ENCODE data around the gene LIF.

The LIF gene

GRCh38 chr22:30262917-30263741 lies 16.6 kb upstream of the LIF start:
- DNase-seq = peak; percentile 60 to 87

- DNase-seq = no peak
Measured at GRCh38 chr22:30262112-30262511, 15.6 kb upstream of the LIF start.

- peak; percentile 76 to 78 for DNase-seq
Measured at GRCh38 chr22:30261134-30261533, 14.6 kb upstream of the LIF start.

GRCh38 chr22:30260682-30261081 lies 14.1 kb upstream of the LIF start:
- DNase-seq = no peak

- DNase-seq = no peak
Measured at GRCh38 chr22:30260276-30260675, 13.7 kb upstream of the LIF start.

- DNase-seq = no peak
Measured at GRCh38 chr22:30254314-30254713, 7.8 kb upstream of the LIF start.

GRCh38 chr22:30253205-30253852 lies 6.8 kb upstream of the LIF start:
- DNase-seq = peak; percentile 99

GRCh38 chr22:30252411-30253204 lies 6.0 kb upstream of the LIF start:
- DNase-seq = peak; percentile 65 to 75

GRCh38 chr22:30251711-30252110 lies 5.2 kb upstream of the LIF start:
- peak; percentile 40 to 41 for DNase-seq

GRCh38 chr22:30250661-30251267 lies 4.2 kb upstream of the LIF start:
- peak in 1 of 2 experiments; percentile 34 for DNase-seq

GRCh38 chr22:30250039-30250565 lies 3.5 kb upstream of the LIF start:
- no peak for DNase-seq

- DNase-seq = no peak
Measured at GRCh38 chr22:30249049-30250038, 2.8 kb upstream of the LIF start.

- DNase-seq = no peak
Measured at GRCh38 chr22:30248484-30248883, 1.9 kb upstream of the LIF start.

GRCh38 chr22:30247974-30248373 lies 1.4 kb upstream of the LIF start:
- no peak for DNase-seq

GRCh38 chr22:30247561-30247960 lies 1.0 kb upstream of the LIF start:
- no peak for DNase-seq

GRCh38 chr22:30246814-30247376 lies 336 bp upstream of the LIF start:
- no peak for DNase-seq

GRCh38 chr22:30245181-30245984 lies 1.2 kb downstream of the LIF start:
- no peak for DNase-seq

GRCh38 chr22:30244641-30245040 lies 1.9 kb downstream of the LIF start:
- DNase-seq = no peak

GRCh38 chr22:30244066-30244465 lies 2.5 kb downstream of the LIF start:
- no peak for DNase-seq

GRCh38 chr22:30243661-30244060 lies 2.9 kb downstream of the LIF start:
- no peak for DNase-seq

All from SHP77 (cell line).